GM12873 (cell line): ENCODE measurements around the gene WNT11.

ENCODE experiments used
- CTCF ChIP-seq: IDR thresholded peaks from 2 replicates; pipeline ENCODE4 v1.5.1; 2012; ENCODE audit warnings: low read depth, mild to moderate bottlenecking, moderate library complexity, low read length, control low read depth; ENCODE audit not compliant: insufficient read depth; ENCODE audit errors: missing control alignments

The WNT11 gene

GRCh38 chr11:76196849-76197248, 9.5 kb downstream of the WNT11 start:
- no peak for TF ChIP-seq CTCF

GRCh38 chr11:76194872-76195668, 11.2 kb downstream of the WNT11 start:
- no peak for TF ChIP-seq CTCF

- no peak for TF ChIP-seq CTCF
These were observed 13.1 kb downstream of the WNT11 start for GRCh38 chr11:76193219-76193618.

- TF ChIP-seq CTCF, result no peak
These were observed 15.9 kb downstream of the WNT11 start for GRCh38 chr11:76190376-76190775.

- TF ChIP-seq CTCF, result no peak
These were observed 16.6 kb downstream of the WNT11 start for GRCh38 chr11:76189682-76190081.

- no peak for TF ChIP-seq CTCF
These were observed 17.4 kb downstream of the WNT11 start for GRCh38 chr11:76188873-76189272.

- TF ChIP-seq CTCF, result no peak
These were observed 19.5 kb downstream of the WNT11 start for GRCh38 chr11:76186776-76187279.
